ENCODE measurements around the gene SWAP70.

DNA sequence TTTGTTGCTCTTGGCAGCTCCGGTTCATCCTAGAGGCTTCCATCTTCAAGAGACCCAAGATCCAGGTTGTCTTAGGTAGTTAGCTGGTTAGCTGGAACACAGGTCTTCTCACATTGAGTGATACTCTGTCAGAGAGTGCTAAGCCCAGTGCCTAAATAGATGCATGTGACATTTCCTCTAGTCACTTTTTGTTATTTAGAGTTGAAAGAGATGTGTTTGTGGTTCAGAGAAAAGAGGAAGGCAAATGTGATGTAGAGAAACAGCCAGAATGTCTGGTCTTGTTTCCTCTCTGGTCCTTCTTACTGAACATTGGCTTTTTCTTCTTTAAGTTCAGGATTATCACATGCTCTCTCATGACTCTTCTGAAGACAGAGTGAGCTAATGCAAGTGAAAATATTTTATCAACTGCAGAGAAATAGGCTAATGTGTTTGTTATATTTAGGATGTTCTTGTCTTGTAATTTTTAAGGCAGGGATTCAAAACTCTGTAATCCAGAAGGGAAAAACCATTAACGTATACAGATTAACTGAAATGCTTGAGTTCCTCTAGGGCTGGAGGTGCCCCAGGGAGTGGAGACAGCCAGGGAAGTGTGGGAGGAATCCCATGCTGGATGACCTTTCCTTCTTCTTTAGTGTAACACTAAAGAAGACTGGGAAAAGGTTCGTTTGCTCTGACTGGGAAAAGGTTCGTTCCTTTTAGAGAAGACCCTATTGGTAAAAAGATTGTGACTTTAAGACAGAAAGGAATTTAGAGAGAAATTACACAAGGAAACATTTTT, 75.4 kb downstream of the SWAP70 start:
- TF ChIP-seq CTCF (conservative IDR thresholded peaks at IDR 0.05), result no peak
- TF ChIP-seq EZH2 (IDR thresholded peaks at IDR 0.05; ENCODE audit: low read depth), result no peak

Measured in PC-9 (cell line).